ENCODE data around the gene HDAC7. TPM values are rescaled to one million over a fixed set of nuclear protein-coding genes. Genes with fewer than 3 reads are reported as not detected.

The HDAC7 gene
- total RNA-seq, 1 experiment from 2014 or later: 17.2 TPM

- DNase-seq (ENCODE audit: extremely low read depth, low read depth): no peak
Observed at GRCh38 chr12:47769234-47770085, 50.2 kb downstream of the HDAC7 start.

GRCh38 chr12:47768323-47768811 is 51.3 kb downstream of the HDAC7 start:
- no peak for DNase-seq (ENCODE audit: extremely low read depth, low read depth)

GRCh38 chr12:47767216-47767724 is 52.4 kb downstream of the HDAC7 start:
- DNase-seq (ENCODE audit: extremely low read depth, low read depth): no peak

- no peak for DNase-seq (ENCODE audit: extremely low read depth, low read depth)
Observed at GRCh38 chr12:47766502-47767215, 53.0 kb downstream of the HDAC7 start.

GRCh38 chr12:47763481-47764346 is 56.0 kb downstream of the HDAC7 start:
- no peak for DNase-seq (ENCODE audit: extremely low read depth, low read depth)

GRCh38 chr12:47762850-47763465 is 56.7 kb downstream of the HDAC7 start:
- no peak for DNase-seq (ENCODE audit: extremely low read depth, low read depth)

- peak; percentile 85 for DNase-seq (ENCODE audit: extremely low read depth, low read depth)
Observed at GRCh38 chr12:47758834-47759690, 60.6 kb downstream of the HDAC7 start, which contains the start of gene RAPGEF3. Gene RAPGEF3 (minus strand): TSS chr12:47758880. CDS start chr12:47758556, 324 bp downstream.

- DNase-seq (ENCODE audit: extremely low read depth, low read depth): no peak
Observed at GRCh38 chr12:47758584-47758833, 61.2 kb downstream of the HDAC7 start.

GRCh38 chr12:47757840-47758583 is 61.7 kb downstream of the HDAC7 start:
- DNase-seq (ENCODE audit: extremely low read depth, low read depth): no peak

- no peak for DNase-seq (ENCODE audit: extremely low read depth, low read depth)
Observed at GRCh38 chr12:47757364-47757839, 62.3 kb downstream of the HDAC7 start.

GRCh38 chr12:47755655-47756562 is 63.8 kb downstream of the HDAC7 start:
- DNase-seq (ENCODE audit: extremely low read depth, low read depth): no peak

GRCh38 chr12:47754881-47755280 is 64.8 kb downstream of the HDAC7 start:
- DNase-seq (ENCODE audit: extremely low read depth, low read depth): no peak

GRCh38 chr12:47754126-47754525 is 65.6 kb downstream of the HDAC7 start:
- no peak for DNase-seq (ENCODE audit: extremely low read depth, low read depth)

GRCh38 chr12:47753021-47754001 is 66.4 kb downstream of the HDAC7 start:
- DNase-seq (ENCODE audit: extremely low read depth, low read depth): peak; percentile 91

- DNase-seq (ENCODE audit: extremely low read depth, low read depth): peak; percentile 85
Observed at GRCh38 chr12:47752552-47752951, 67.2 kb downstream of the HDAC7 start.

- no peak for DNase-seq (ENCODE audit: extremely low read depth, low read depth)
Observed at GRCh38 chr12:47752121-47752520, 67.6 kb downstream of the HDAC7 start.

All from NCI-H460 (cell line).